Cardiac fibroblast (primary cell): ENCODE measurements around the gene ALX3.

ENCODE experiments used
- DNase-seq, 2 donors: peaks; one replicate each; pipeline versions ENCODE4 v3.0.0 to v3.0.0-alpha.2; 2010; ENCODE audit warnings: low read depth in 2 of 2
- H3K4me3 ChIP-seq, 2 donors: replicated peaks in 1 of 2; 1 replicate in 1 of 2; 2 replicates in 1 of 2; pipeline ENCODE4 v1.5.1; 2011; ENCODE audit warnings: low read depth in 2 of 2, low read length in 2 of 2, mild to moderate bottlenecking in 2 of 2, moderate library complexity in 1 of 2
- TF ChIP-seq, protein P1 (sequence below): IDR thresholded peaks from one replicate; pipeline ENCODE4 v1.5.1; 2011; ENCODE audit warnings: low read depth, mild to moderate bottlenecking, low read length, inconsistent platforms

ALX3 gene

DNA sequence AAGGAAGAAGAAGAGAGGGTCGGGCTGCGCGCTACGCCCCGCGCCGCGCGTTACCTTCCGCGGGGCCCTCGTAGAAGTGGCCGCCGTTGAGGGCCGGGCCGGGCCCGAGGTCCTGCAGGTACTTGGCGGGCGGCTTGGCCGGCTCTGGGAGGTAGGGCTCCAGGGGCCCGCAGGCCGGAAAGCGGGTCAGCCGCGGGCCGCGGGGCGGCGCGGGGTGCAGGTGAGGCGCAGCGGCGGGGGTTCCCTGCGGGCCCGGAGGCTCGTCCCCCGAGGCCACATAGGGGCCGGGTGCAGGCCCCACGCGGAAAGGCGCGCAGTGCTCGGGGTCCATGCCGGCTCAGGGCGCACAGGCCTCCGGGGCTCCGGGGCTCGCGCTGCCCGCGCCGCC lies 196 bp downstream of the ALX3 start:
- no peak for DNase-seq
- no peak overlapping the region for H3K4me3 ChIP-seq
- TF ChIP-seq, protein P1, sequence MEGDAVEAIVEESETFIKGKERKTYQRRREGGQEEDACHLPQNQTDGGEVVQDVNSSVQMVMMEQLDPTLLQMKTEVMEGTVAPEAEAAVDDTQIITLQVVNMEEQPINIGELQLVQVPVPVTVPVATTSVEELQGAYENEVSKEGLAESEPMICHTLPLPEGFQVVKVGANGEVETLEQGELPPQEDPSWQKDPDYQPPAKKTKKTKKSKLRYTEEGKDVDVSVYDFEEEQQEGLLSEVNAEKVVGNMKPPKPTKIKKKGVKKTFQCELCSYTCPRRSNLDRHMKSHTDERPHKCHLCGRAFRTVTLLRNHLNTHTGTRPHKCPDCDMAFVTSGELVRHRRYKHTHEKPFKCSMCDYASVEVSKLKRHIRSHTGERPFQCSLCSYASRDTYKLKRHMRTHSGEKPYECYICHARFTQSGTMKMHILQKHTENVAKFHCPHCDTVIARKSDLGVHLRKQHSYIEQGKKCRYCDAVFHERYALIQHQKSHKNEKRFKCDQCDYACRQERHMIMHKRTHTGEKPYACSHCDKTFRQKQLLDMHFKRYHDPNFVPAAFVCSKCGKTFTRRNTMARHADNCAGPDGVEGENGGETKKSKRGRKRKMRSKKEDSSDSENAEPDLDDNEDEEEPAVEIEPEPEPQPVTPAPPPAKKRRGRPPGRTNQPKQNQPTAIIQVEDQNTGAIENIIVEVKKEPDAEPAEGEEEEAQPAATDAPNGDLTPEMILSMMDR = no peak

DNA sequence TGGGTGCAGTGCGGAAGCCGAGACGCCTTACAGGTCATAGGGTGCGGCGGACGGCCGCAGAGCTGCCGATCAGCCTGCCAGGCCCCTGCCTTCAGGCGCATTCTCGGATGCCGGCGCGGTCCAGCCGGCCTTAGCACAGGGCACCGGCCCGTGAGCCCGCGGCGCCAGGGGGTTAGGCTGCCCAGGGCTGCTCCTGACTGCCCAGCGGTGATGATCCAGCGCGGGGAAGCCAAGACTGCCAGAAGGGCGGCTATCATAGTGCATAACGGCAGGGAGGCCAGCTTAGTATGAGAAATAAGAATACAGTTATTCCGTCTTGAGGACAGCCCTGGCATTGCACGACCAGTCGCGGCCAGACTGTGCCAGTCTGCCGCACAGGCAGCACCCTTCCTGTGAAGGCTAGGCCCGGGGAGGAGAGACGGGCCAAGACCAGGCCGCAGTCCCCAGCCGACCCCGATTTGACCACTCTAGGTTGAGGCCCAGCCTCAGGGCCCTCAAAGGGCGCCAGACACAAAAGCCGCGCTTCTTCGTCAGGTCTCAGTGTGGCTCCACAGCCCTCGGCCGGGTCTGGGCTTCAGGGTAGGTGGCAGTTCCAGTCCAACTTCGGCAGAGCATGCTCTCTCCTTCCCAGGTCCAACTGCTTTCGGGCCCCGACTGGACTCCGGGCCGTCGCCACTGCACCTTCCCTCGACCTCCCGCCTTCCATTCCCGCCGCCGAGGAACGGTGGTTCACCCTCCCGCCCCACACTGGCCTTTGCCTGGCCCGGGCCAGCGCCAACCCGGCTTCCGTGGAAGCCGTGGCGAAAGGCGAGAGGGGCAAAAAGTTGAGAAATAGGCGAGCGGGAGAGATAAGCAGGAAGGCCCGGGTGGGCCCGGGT lies 829 bp downstream of the ALX3 start:
- DNase-seq = no peak
- TF ChIP-seq, protein P1 = no peak

DNA sequence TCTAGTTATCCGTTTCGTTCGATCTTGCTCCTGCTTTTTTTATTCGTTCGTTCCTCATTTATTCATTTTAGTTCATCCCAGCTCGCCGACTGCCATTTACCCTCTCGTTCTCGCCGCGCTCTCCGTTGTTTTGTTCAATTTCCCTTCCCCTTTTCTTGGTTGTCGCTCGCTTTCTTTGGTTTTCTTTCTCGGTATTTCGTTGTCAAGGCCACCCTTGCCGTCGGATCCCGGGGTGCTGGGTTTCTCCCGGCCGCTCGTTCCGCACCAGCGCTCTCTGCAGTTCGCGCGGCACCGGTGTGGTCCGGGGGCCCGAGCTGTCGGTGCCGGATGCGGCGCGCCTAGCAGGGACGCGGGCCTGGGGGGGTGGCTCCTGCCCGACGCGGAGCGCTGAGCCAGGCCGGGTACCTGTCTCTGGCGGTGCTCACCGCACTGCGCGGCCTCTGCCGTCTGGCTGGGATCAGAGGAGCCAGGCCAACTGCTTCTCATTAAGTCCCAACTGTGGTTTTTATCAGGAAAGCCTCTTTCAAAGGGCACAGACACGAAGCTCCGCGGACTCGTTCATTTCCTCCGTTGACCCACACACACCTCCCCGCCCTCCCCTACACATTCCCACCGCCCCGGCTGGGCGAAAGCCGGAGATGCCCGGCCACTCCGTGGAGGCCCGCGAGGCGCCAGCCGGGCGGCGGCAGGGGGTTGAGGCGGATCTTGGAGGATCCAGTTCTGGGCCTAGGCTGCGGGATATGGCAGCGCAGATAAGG lies 1.6 kb downstream of the ALX3 start:
- DNase-seq = no peak
- TF ChIP-seq, protein P1 = no peak
- no peak overlapping the region for H3K4me3 ChIP-seq

More for the DNA sequence above, 829 bp downstream of the ALX3 start:
- no peak overlapping the region for H3K4me3 ChIP-seq

DNA sequence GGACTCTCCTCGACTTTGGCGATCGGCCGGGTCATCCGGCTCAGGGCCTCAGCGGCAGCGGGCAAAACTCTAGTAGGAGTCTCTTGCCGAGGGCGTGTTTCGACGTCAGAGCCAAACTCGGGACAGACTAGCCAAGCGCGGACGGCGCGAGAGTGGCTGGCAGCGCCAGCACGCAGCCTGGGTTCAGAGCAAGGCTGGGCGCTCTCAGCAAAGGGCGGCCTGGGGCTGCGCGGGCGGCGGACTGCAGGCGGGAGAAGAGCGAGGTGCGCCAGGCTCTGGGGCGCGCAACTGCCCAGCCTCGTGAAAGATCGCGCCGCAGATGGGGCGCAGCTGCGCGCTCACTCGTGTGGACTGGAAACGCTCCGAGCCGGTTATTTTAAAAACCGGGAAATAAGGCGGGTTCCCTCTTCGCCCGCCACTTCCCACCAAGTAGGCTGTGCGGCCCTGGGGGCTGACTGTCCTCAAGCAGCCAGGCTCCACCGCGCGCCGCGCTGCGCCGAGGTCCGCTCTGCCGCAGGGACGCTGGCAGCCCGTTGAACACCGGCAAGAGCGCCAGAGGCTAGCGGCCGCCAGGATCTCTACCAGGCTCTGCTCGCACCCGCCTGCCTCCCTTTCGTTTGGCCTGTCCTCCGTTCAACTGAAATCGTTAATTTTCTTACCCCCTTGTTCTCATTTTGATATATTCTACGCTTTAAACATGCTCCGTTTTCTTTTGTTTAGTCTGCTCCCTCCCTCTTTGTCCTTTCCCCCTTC lies 2.4 kb downstream of the ALX3 start:
- TF ChIP-seq, protein P1 = no peak
- DNase-seq = no peak
- H3K4me3 ChIP-seq = no peak overlapping the region

DNA sequence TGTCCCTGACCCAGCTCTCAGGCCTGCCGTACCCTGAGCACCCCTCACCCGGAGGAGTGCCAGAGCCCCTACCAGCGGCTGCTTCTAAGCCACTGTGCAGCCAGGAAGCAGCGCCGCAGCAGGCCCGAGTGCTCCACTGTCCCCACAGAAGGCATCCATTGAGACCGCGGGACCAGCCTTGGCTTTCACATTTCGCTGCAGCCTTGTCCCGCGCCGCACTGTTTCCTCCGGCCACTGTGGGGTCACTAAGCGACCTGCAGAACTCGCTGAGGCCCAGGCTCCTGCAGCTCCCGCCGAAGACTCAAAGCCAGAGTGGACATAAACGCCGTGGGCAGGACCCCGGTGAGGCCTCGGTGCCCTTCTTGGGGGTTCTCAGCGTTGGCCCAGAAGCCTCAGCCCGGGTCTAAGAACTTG lies 3.0 kb downstream of the ALX3 start:
- no peak for DNase-seq
- TF ChIP-seq, protein P1 = no peak
- no peak overlapping the region for H3K4me3 ChIP-seq

DNA sequence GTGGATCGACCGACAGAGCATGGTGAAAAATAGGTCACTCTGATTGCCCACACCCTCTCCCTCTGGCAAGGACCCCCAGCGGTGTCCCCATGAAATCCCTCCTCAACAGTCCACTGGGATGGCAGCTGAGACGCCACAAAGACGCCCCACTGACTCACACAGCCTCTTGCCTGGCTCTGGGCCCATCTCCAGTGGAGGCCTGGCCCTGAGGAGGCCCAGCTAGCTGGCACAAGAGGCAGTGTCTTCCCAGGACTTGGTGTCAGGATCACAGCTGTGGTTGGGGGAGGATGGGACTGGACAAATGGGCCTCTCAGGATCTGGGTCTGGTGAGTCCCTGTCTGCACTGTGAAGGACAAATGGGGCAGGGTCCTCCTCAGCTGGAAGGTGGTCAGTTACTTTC lies 4.6 kb downstream of the ALX3 start:
- no peak for DNase-seq
- TF ChIP-seq, protein P1 = no peak
- H3K4me3 ChIP-seq = no peak overlapping the region
